Measurements from ENCODE around the gene PBRM1. TPM values are rescaled to one million over a fixed set of nuclear protein-coding genes. Genes with fewer than 3 reads are reported as not detected.

PBRM1 gene
- polyA plus RNA-seq, 3 donors = 26.1 to 72.9 (median 38.0) TPM

DNA sequence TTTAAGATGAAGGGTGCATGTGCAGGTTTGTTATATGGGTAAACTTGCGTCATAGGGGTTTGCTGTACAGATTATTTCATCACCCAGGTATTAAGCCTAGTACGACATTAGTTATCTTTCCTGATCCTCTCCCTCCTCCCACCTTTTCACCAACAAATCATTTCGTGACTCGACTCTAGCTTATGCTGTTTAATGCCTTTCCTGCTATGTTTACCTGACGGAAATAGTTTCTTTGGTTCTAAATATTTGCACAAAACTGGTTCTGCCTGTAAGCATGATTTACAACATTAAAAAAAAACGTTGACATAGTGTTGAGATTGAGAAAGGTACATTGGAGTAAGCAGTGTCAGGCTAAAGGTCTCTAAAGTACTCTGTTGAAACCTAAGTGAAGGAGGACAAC, 2.6 kb upstream of the PBRM1 start:
- H3K9ac ChIP-seq (ENCODE audit: insufficient read depth, low read length, poor library complexity, severe bottlenecking) = no peak overlapping the region
- no CpG with 5 or more reads among the region's 6 CpGs for WGBS (ENCODE audit: insufficient coverage)

DNA sequence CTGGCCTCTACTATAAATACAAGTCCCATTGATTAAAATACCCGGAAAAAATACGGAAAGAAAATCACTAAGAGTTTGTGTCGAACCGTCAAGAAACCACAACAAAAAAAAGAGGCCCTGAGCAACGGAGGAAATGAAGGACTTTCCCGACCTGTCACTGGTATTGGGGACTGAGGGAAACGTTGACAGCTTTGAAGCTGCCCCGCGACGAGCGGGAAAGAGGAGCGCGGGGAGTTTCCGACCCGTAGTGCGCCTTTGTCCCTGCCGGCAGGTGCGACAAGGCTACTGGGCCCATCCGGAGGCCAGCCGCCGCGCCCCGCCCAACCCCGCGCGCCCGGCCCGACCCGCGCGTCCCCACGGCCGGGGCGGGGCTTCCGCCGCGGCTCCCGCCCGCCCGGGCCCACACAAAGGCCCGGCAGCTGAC, 416 bp downstream of the PBRM1 start:
- Histone ChIP-seq H3K4me1 (ENCODE audit: control insufficient read depth in 1 of 2, insufficient read depth in 2 of 2, low read length in 2 of 2) (peaks cover 48 to 59% of the 10 kb centered on the region in 2 donors), H2AFZ (ENCODE audit: insufficient read depth, low read depth, low read length, poor library complexity, severe bottlenecking) (peak overlapping the region; percentile 86), H4K20me1 (ENCODE audit: insufficient read depth, low read length) (peaks cover 36% of the 10 kb centered on the region), H3K36me3 (replicated peaks in 1 of 2; ENCODE audit: control insufficient read depth in 1 of 2, insufficient read depth in 2 of 2, low read length in 2 of 2) (peaks cover 34 to 41% of the 10 kb centered on the region in 2 donors), H3K4me2 (replicated peaks; ENCODE audit: extremely low read depth, low read length, poor library complexity, severe bottlenecking) (peak overlapping the region; percentile 91), H3K79me2 (ENCODE audit: insufficient read depth, low read length) (peaks cover 76% of the 10 kb centered on the region), H3K4me3 (replicated peaks in 1 of 3; ENCODE audit: low read depth in 2 of 3, low read length in 3 of 3) (peak overlapping the region; percentile 82 to 89 (median 82)), H3K9me3 (replicated peaks in 1 of 2; ENCODE audit: control insufficient read depth in 1 of 2, insufficient read depth in 1 of 2, low read length in 2 of 2) (no peaks in the 10 kb centered on the region), H3K27me3 (ENCODE audit: control insufficient read depth in 2 of 2, insufficient read depth in 2 of 2, low read length in 2 of 2) (no peaks in the 10 kb centered on the region), H3K27ac (ENCODE audit: low read depth in 1 of 2, low read length in 2 of 2) (peak overlapping the region; percentile 76 to 89), H3K9ac (ENCODE audit: insufficient read depth, low read length, poor library complexity, severe bottlenecking) (peak overlapping the region; percentile 80)
- intact Hi-C loops (cut with micrococcal nuclease) = loop anchor here in 1 of 2 donors (10.0 kb wide), 1 partner anchor 150 kb away; the partner anchor contains the start of genes NT5DC2 and UQCC5
- Mint-ChIP-seq H3K9me3 (no peaks in the 10 kb centered on the region), H3K36me3 (peaks cover 32 to 39% of the 10 kb centered on the region in 2 donors), H3K27ac (peak overlapping the region; percentile 93 to 98 (median 96)), H3K4me1 (peaks cover 48% of the 10 kb centered on the region), H3K4me3 (peak overlapping the region; percentile 85 to 96), H3K27me3 (ENCODE audit: low read depth in 3 of 3) (peaks cover 0 to 2% (median 0%) of the 10 kb centered on the region in 3 donors)
- TF ChIP-seq, protein P1, sequence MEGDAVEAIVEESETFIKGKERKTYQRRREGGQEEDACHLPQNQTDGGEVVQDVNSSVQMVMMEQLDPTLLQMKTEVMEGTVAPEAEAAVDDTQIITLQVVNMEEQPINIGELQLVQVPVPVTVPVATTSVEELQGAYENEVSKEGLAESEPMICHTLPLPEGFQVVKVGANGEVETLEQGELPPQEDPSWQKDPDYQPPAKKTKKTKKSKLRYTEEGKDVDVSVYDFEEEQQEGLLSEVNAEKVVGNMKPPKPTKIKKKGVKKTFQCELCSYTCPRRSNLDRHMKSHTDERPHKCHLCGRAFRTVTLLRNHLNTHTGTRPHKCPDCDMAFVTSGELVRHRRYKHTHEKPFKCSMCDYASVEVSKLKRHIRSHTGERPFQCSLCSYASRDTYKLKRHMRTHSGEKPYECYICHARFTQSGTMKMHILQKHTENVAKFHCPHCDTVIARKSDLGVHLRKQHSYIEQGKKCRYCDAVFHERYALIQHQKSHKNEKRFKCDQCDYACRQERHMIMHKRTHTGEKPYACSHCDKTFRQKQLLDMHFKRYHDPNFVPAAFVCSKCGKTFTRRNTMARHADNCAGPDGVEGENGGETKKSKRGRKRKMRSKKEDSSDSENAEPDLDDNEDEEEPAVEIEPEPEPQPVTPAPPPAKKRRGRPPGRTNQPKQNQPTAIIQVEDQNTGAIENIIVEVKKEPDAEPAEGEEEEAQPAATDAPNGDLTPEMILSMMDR (IDR thresholded peaks at IDR 0.05) = no peak
- under 1% methylated on average over 33 of the region's 41 CpGs for WGBS (ENCODE audit: insufficient coverage)
- peak; percentile 42 to 86 (median 63) for DNase-seq

More for the DNA sequence above, 2.6 kb upstream of the PBRM1 start:
- Histone ChIP-seq H3K4me1 (ENCODE audit: control insufficient read depth in 1 of 2, insufficient read depth in 2 of 2, low read length in 2 of 2) (peaks cover 23 to 32% of the 10 kb centered on the region in 2 donors), H4K20me1 (ENCODE audit: insufficient read depth, low read length) (peaks cover 19% of the 10 kb centered on the region), H3K79me2 (ENCODE audit: insufficient read depth, low read length) (peaks cover 49% of the 10 kb centered on the region), H3K4me2 (replicated peaks; ENCODE audit: extremely low read depth, low read length, poor library complexity, severe bottlenecking) (no peak overlapping the region), H3K27me3 (ENCODE audit: control insufficient read depth in 2 of 2, insufficient read depth in 2 of 2, low read length in 2 of 2) (no peaks in the 10 kb centered on the region), H3K27ac (ENCODE audit: low read depth in 1 of 2, low read length in 2 of 2) (peak overlapping the region in 1 of 2 donors; percentile 55), H3K9me3 (replicated peaks in 1 of 2; ENCODE audit: control insufficient read depth in 1 of 2, insufficient read depth in 1 of 2, low read length in 2 of 2) (no peaks in the 10 kb centered on the region), H3K36me3 (replicated peaks in 1 of 2; ENCODE audit: control insufficient read depth in 1 of 2, insufficient read depth in 2 of 2, low read length in 2 of 2) (peaks cover 61 to 63% of the 10 kb centered on the region in 2 donors), H2AFZ (ENCODE audit: insufficient read depth, low read depth, low read length, poor library complexity, severe bottlenecking) (no peak overlapping the region), H3K4me3 (replicated peaks in 1 of 3; ENCODE audit: low read depth in 2 of 3, low read length in 3 of 3) (no peak overlapping the region)
- intact Hi-C loops (cut with micrococcal nuclease) = loop anchor here in 1 of 2 donors (10.0 kb wide), 1 partner anchor 153 kb away; the partner anchor contains the start of genes NT5DC2 and UQCC5
- peaks cover 59 to 61% of the 10 kb centered on the region in 2 donors for H3K36me3 Mint-ChIP-seq
- TF ChIP-seq, protein P1 (IDR thresholded peaks at IDR 0.05) = no peak
- peaks cover 26% of the 10 kb centered on the region for H3K4me1 Mint-ChIP-seq
- peak overlapping the region in 2 of 7 donors; percentile 56 to 63 for H3K27ac Mint-ChIP-seq
- no peak for DNase-seq
- H3K9me3 Mint-ChIP-seq = no peaks in the 10 kb centered on the region
- H3K27me3 Mint-ChIP-seq (ENCODE audit: low read depth in 3 of 3) = peaks cover 0 to under 1% (median 0%) of the 10 kb centered on the region in 3 donors
- H3K4me3 Mint-ChIP-seq = no peak overlapping the region
